Stomach (tissue), 9 donors: ENCODE measurements around the gene UBXN4. TPM values are rescaled to one million over a fixed set of nuclear protein-coding genes. Genes with fewer than 3 reads are reported as not detected.

ENCODE experiments used
- DNase-seq, 2 donors: peaks; one replicate each; pipeline versions ENCODE4 v3.0.0 to v3.0.0-alpha.2; 2013 to 2019
- H3K27ac ChIP-seq, 5 donors: fragments of 200-600 bp in 4 of 5; sonication (generic) in 4 of 5; one replicate each; pipeline ENCODE4 v1.5.1; 2013 to 2019; ENCODE audit warnings: mild to moderate bottlenecking in 1 of 5, moderate library complexity in 1 of 5
- H3K27me3 ChIP-seq, 3 donors: fragments of 200-600 bp; sonication (generic); one replicate each; pipeline ENCODE4 v1.5.1; 2017 to 2019; ENCODE audit warnings: mixed run types in 1 of 3
- H3K36me3 ChIP-seq, 4 donors: fragments of 200-600 bp; sonication (generic); 1 replicate in 3 of 4; 2 replicates in 1 of 4; pipeline ENCODE4 v1.5.1; 2016 to 2019
- H3K4me1 ChIP-seq, 4 donors: fragments of 200-600 bp; sonication (generic); one replicate each; pipeline ENCODE4 v1.5.1; 2016 to 2019
- H3K4me3 ChIP-seq, 4 donors: fragments of 200-600 bp; sonication (generic) in 3 of 4; one replicate each; pipeline ENCODE4 v1.5.1; 2016 to 2019; ENCODE audit warnings: mild to moderate bottlenecking in 1 of 4
- H3K9me3 ChIP-seq, 4 donors: fragments of 200-600 bp; sonication (generic); one replicate each; pipeline ENCODE4 v1.5.1; 2016 to 2019
- CTCF ChIP-seq, 7 experiments: fragments of 450-650 bp in 4 of 7; fragments of 200-600 bp in 3 of 7; sonication (generic) in 3 of 7; IDR thresholded peaks; one replicate each; pipeline ENCODE4 v1.5.1; 2016 to 2019; ENCODE audit warnings: antibody characterized with exemption in 7 of 7, control low read depth in 2 of 7, mild to moderate bottlenecking in 1 of 7
- EP300 ChIP-seq: sonication (generic); formaldehyde crosslinking; IDR thresholded peaks from one replicate; pipeline ENCODE4 v1.6.1; 2017; ENCODE audit warnings: antibody characterized with exemption
- POLR2A ChIP-seq, 4 donors: fragments of 450-650 bp; IDR thresholded peaks; one replicate each; pipeline ENCODE4 v1.6.1; 2016; ENCODE audit warnings: antibody characterized with exemption in 4 of 4, control low read depth in 2 of 4, mild to moderate bottlenecking in 1 of 4, moderate library complexity in 1 of 4
- POLR2AphosphoS5 ChIP-seq, 3 donors: sonication (generic); formaldehyde crosslinking; IDR thresholded peaks; one replicate each; pipeline ENCODE4 v1.6.1; 2016; ENCODE audit warnings: antibody characterized with exemption in 3 of 3
- whole genome bisulfite sequencing, 5 donors: extraction: QIAGEN DNeasy Blood & Tissue Kit in 3 of 5; methylation state at CpG; one replicate each; pipeline versions ENCODE4 v1.1.5 to v1.1.7; 2013 to 2018; 5-methylcytosine and 5-hydroxymethylcytosine counted together
- intact Hi-C: fragments of 100-400 bp; cut with DNase I; formaldehyde crosslinking; loops from one replicate; pipeline ENCODE4 v1.15.1; 2023; ENCODE audit warnings: low total_unique reads
- polyA plus RNA-seq, 3 donors: library from polyadenylated mRNA; stranded (reverse); fragments of 200-250 nt; gene quantifications; one replicate each; pipeline ENCODE4 v1.2.3, GENCODE V29; 2013
- total RNA-seq, 5 donors: library from RNA; depleted of rRNA; stranded (reverse); fragments of >200 nt; gene quantifications; one replicate each; pipeline versions ENCODE4 v1.1.0 to v1.2.3, GENCODE V29; 2014 to 2016
- donor health status: healthy with polysubstance abuse.
- donor health status: Bipolar disorder and iron deficiency.
- donor health status: healthy.

UBXN4 gene
- total and polyA plus RNA-seq, 8 donors = 18.8 to 296 (median 50.9) TPM

- intact Hi-C loops = no loop called here
- H3K4me1 ChIP-seq = no peaks in the 10 kb centered on the region
- no peak overlapping the region for H3K27ac ChIP-seq
- no peak overlapping the region for H3K4me3 ChIP-seq
- no peaks in the 10 kb centered on the region for H3K27me3 ChIP-seq
- peak in 1 of 2 donors; percentile 30 for DNase-seq
- 71 to 88% (median 81%) methylated on average over 2 of the region's 2 CpGs for WGBS, 5 donors
- TF ChIP-seq POLR2AphosphoS5 (IDR thresholded peaks at IDR 0.05) (no peak), CTCF (IDR thresholded peaks at IDR 0.05) (no peak), EP300 (no peak), POLR2A (IDR thresholded peaks at IDR 0.05) (no peak)
- no peaks in the 10 kb centered on the region for H3K9me3 ChIP-seq
- H3K36me3 ChIP-seq = peaks cover 10 to 29% (median 22%) of the 10 kb centered on the region in 4 donors
Observed at GRCh38 chr2:135728064-135728743, 13.5 kb upstream of the UBXN4 start.

GRCh38 chr2:135732561-135732960 lies 9.1 kb upstream of the UBXN4 start:
- H3K27me3 ChIP-seq = no peaks in the 10 kb centered on the region
- H3K27ac ChIP-seq = no peak overlapping the region
- H3K4me3 ChIP-seq = no peak overlapping the region
- WGBS, 5 donors = 87 to 93% (median 91%) methylated on average over 5 of the region's 5 CpGs
- TF ChIP-seq POLR2A (IDR thresholded peaks at IDR 0.05) = no peak
- no peak for TF ChIP-seq CTCF (IDR thresholded peaks at IDR 0.05)
- TF ChIP-seq POLR2AphosphoS5 (IDR thresholded peaks at IDR 0.05) = no peak
- no peak for TF ChIP-seq EP300
- no peaks in the 10 kb centered on the region for H3K36me3 ChIP-seq
- intact Hi-C loops = loop anchor here (10.0 kb wide), 1 partner anchor 142 kb away; the partner anchor contains the start of gene MCM6
- no peak for DNase-seq
- no peaks in the 10 kb centered on the region for H3K4me1 ChIP-seq
- H3K9me3 ChIP-seq = no peaks in the 10 kb centered on the region

GRCh38 chr2:135733045-135733444 lies 8.6 kb upstream of the UBXN4 start:
- Histone ChIP-seq H3K27me3 (no peaks in the 10 kb centered on the region), H3K4me1 (no peaks in the 10 kb centered on the region), H3K36me3 (no peaks in the 10 kb centered on the region), H3K27ac (no peak overlapping the region), H3K9me3 (no peaks in the 10 kb centered on the region), H3K4me3 (no peak overlapping the region)
- TF ChIP-seq POLR2AphosphoS5 (IDR thresholded peaks at IDR 0.05) (no peak), EP300 (no peak), CTCF (IDR thresholded peaks at IDR 0.05) (no peak), POLR2A (IDR thresholded peaks at IDR 0.05) (no peak)
- intact Hi-C loops = loop anchor here (10.0 kb wide), 1 partner anchor 142 kb away; the partner anchor contains the start of gene MCM6
- DNase-seq = no peak
- WGBS, 5 donors = 83 to 96% (median 89%) methylated on average over 2 of the region's 2 CpGs

GRCh38 chr2:135736546-135736945 lies 5.1 kb upstream of the UBXN4 start:
- 91 to 96% (median 92%) methylated on average over 5 of the region's 5 CpGs for WGBS, 5 donors

More at GRCh38 chr2:135736546-135736945, 5.1 kb upstream of the UBXN4 start:
- intact Hi-C loops = loop anchor here (10.0 kb wide), 1 partner anchor 138 kb away; the partner anchor contains the start of gene MCM6
- H3K4me1 ChIP-seq = peaks cover 0 to 3% (median 0%) of the 10 kb centered on the region in 4 donors
- no peaks in the 10 kb centered on the region for H3K36me3 ChIP-seq
- H3K9me3 ChIP-seq = no peaks in the 10 kb centered on the region
- no peak for TF ChIP-seq CTCF (IDR thresholded peaks at IDR 0.05)
- no peak for TF ChIP-seq POLR2AphosphoS5 (IDR thresholded peaks at IDR 0.05)
- no peak for TF ChIP-seq POLR2A (IDR thresholded peaks at IDR 0.05)
- TF ChIP-seq EP300 = no peak
- no peak overlapping the region for H3K4me3 ChIP-seq
- no peak for DNase-seq
- H3K27ac ChIP-seq = no peak overlapping the region
- H3K27me3 ChIP-seq = no peaks in the 10 kb centered on the region
